Measurements from ENCODE around the gene RBL2.

- no peak for TF ChIP-seq CTCF (IDR thresholded peaks at IDR 0.05)
- no peak for TF ChIP-seq ZFX (IDR thresholded peaks at IDR 0.05; ENCODE audit: borderline replicate concordance)
Measured at GRCh38 chr16:53515811-53516210, 81.5 kb downstream of the RBL2 start.
